ENCODE data around the gene ABHD12.

ABHD12 gene

DNA sequence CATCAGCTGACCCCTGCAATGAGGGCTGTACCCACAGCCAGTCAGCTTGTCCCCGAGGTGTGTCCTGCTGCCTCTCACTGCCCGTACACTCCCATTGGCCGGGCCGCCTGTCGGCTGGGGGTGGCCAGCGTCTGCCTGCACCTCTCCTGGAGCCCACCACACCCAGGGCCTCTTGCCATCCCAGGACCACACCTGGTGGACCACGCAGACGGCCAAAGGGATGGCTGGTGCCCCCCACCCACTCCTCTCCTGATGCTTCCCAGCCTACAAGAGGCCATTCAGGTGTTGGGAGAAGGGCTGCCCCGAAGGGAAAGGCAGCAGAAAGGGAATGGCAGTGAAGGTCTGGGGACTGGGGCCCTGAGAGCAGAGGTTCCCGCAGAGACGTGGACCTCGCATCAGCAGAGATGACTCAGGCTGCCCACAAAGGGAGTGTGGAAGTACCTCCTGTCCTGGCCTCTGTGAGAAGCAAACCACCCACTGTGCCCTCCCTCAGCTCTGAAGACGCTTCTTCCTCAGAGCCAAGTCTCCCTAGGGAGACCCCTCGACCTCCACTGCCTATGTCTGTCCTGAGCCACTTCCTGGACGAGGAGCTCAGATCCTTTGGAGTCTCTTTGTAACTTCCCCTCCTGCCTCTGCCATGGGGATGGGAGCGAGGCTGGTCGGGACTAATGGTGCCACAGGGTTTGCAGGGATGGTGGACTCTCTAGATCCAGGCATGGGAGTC lies 81.8 kb downstream of the ABHD12 start:
- DNase-seq (ENCODE audit: low read depth, low spot score), result peak; percentile 68

DNA sequence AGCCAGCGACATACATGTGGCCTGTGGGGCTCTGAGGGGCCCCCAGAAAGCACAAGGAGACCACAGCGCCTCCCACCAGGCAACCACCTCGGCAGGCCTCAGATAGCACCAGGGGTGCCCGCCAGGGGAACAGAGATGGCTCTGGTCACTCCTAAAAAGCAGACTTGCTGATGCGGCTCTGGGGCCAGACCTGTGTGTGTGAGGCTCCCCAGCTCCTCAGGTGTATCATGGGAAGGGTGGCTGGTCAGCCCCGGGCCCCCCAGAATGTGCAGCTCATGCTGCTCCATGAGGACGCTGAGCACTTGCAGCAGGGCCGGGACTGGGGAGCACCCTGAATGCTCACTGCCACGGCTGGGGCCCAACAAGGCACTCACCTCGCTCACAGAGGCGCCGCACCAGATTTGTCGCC lies 82.5 kb downstream of the ABHD12 start:
- no peak for DNase-seq (ENCODE audit: low read depth, low spot score)

DNA sequence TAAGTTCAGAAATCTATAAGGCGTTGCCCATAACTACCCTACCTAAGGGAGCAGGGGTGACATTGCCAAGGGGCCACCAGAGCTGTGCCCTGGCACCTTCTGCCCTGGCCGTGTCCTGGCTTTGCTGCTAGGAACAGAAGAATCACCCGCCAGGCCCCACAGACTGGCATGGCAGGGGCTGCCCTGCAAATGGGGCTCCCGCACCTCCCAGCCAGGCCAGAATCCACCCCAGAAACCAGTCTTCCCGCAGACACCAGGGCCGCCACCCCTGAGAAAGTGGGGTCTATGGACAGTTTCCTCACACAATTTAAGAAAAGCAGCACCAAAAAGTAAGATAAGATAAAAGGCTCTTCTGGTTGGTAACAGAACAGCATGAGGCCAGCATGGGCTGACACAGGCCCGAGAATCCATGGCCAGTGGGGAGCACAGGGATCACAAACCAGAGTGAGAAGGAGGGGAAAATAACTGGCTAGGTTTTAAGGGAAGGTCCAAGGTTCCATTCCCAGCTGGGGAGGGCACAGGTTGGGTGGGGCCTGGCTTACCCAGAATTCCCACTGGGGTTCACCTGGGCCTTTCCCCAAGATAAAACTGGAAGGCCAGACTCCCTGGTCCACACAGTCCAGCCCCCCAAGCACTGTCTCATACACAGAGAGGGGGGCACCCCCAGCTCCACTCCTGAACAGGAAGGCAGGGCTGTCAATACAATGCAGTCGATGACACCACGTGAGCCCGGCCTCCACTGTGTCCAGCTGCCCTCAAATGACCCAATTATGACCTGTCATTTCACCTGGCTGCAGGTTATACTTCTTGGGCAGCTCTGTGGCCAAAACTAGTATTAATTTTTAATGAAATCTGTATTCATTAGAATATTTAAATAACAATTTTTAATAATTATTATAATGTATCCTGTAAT lies 83.4 kb downstream of the ABHD12 start:
- no peak for DNase-seq (ENCODE audit: low read depth, low spot score)

DNA sequence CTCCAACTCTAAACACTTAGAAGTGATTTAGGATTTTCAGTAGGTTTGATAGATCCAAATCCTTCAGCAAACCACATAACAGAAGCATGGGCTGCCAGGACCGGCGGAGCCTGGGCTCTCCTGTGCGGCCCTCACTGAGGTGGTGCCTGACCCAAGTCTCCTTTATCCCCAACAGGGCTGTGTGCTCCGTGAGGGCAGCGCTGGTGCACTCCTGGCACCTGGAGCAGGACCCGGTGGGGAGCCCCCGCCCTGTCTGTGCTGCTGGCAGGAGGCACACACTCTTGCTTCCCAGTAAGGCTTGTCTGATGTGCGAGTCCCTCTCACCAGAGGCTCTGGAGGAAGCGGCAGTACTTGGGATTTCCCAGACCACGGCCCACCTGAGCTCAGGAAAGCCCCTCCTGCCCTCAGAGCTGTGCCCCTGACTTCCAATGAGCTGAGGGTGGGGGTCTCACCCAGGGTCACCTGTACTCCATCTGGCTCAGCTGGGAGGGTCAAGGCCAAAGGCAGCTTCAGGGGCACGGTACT lies 86.5 kb downstream of the ABHD12 start:
- DNase-seq (ENCODE audit: low read depth, low spot score), result no peak

DNA sequence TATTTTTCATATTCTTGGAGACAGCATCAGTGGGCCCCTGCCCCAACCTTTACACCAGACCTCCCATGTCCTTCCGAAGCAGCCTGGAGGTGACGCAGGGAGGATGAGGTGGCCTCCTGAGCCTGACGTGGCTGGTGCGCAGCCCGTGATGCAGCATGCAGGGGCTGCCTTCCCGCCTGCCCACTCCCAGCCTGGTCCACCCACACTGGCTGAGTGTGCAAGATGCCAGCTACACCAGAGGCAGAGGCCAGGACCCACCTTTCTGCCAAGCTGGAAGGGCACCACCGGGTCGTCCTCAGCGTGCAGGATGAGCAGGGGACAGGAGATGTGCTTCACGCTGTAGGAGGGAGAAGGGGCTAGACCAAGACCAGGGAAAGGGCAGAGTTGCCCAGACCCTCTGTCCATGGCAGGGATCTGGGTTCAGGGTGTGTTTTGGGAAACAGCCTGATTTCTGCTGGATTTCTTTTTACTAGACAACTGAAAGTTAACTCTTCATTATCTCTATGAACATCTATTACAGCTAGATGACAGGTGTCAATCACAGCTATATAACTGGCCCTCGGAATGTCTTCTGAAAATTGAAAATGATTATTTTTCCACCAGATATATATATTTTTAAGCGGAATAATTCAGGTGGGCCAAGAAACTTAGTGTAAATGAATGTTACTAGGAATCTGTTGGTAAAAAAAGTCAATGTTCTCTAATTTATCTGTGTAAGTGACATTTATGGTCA lies 87.2 kb downstream of the ABHD12 start:
- no peak for DNase-seq (ENCODE audit: low read depth, low spot score)

DNA sequence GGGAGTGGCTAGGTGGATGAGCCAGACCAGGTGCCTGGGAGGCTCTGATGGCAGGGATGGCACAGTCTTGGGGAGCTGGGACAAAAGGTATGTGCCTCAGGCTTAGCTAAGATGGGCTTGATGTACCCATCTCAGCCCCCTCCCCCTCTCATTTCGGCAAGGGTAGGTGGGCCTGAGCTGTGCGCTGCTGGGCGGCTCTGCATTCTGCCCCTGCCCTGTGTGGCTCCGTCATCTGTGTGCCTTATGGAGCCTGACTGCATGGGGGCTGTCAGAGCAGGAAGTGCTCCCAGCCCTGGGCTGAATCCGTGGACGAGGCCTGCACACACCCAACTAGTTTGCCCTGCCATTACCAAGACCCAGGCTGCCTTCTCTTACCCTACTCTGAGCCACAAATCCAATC lies 88.0 kb downstream of the ABHD12 start:
- no peak for DNase-seq (ENCODE audit: low read depth, low spot score)

DNA sequence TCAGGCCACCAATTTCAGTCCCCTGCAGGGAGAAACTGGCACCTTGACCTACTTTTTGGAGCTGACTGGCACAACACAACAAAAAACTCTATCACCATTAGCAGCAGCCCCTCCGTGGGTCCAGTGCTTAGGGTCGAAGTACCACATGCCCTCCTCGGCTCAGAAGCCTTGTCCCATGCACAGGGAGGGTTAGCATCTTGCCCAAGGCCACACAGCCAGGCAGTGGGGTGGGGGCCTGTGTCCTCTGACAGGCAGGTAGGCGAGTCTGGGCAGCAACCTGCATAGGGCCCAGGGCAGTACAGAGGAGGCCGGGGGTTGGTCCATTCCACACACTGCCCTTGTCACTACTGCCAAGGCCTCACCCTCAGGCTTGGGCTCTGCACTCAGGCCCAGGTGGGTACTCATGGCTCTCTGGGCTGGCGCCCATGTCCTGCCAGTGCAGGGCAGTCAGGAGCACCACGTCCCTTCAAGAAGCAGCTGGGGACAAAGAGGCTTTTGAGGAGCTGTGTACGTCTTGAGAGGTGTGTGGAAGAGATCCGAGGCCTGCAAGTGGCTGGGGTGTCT lies 89.2 kb downstream of the ABHD12 start:
- DNase-seq (ENCODE audit: low read depth, low spot score), result no peak

DNA sequence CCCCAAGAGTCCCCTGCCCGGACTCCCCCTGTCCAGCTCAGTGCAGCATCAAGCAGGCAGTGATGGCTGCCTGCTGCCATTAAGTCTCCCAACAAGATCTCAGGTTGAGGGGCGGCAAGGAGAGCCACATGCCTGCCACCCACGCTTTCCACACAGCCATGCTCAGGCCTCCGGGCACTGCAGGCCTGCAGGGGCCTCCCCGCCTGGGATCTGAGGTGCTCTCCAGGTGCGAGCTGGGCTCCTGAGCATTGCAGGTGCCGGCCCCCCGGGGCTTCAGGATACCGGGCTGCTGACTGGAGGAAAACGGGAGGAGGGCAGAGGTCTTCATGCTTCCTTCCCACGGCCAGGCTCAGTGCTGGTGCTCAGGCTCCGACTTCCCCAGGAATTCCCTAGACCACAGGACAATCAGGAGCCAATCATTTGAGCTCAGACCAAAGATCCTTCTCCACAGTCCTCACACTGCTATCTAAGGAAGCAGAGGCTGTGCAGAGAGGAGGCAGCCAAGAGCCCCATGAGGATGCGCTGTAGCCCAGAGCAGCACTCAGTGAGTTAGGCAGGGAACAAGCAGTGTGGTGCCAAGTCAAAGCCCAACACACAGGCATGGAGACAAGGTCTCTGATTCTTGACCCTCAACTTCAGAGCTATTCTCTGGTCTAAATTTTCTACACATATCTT lies 90.0 kb downstream of the ABHD12 start:
- DNase-seq (ENCODE audit: low read depth, low spot score), result no peak

DNA sequence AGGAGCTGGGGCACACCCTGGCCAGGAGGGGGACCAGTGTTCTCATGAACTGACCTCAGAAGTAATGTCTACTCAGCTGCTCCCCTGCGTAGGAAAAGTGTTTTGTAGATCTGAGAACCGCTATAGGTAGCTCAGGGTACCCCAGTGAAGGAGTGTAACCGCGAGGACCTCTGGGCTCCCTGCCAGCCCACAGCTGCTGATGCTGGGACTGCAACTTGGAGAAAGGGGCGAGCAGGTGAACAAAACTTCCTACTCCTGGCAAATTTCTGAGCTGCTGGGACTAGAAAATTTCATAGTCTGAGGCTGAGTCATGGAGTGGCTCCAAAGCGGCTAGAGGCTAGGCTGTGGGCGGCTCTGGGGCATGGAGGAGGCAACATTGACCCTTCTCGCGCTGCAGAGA lies 90.8 kb downstream of the ABHD12 start:
- DNase-seq (ENCODE audit: low read depth, low spot score), result peak; percentile 75

DNA sequence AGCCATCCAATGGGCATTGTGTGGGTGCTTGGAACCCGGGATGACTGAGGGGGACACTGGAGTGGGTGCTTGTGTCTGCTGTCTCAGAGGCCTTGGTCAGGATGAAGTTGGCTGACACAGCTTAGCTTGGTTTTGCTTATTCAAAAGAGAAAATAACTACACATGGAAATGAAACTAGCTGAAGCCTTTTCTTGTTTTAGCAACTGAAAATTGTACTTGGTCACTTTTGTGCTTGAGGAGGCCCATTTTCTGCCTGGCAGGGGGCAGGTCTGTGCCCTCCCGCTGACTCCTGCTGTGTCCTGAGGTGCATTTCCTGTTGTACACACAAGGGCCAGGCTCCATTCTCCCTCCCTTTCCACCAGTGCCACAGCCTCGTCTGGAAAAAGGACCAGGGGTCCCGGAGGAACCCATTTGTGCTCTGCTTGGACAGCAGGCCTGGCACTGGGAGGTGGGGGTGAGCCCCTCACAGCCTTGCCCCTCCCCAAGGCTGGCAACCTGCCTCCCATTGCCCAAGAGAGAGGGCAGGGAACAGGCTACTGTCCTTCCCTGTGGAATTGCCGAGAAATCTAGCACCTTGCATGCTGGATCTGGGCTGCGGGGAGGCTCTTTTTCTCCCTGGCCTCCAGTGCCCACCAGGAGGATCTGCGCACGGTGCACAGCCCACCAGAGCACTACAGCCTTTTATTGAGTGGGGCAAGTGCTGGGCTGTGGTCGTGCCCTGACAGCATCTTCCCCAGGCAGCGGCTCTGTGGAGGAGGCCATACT lies 93.3 kb downstream of the ABHD12 start:
- DNase-seq (ENCODE audit: low read depth, low spot score), result no peak

DNA sequence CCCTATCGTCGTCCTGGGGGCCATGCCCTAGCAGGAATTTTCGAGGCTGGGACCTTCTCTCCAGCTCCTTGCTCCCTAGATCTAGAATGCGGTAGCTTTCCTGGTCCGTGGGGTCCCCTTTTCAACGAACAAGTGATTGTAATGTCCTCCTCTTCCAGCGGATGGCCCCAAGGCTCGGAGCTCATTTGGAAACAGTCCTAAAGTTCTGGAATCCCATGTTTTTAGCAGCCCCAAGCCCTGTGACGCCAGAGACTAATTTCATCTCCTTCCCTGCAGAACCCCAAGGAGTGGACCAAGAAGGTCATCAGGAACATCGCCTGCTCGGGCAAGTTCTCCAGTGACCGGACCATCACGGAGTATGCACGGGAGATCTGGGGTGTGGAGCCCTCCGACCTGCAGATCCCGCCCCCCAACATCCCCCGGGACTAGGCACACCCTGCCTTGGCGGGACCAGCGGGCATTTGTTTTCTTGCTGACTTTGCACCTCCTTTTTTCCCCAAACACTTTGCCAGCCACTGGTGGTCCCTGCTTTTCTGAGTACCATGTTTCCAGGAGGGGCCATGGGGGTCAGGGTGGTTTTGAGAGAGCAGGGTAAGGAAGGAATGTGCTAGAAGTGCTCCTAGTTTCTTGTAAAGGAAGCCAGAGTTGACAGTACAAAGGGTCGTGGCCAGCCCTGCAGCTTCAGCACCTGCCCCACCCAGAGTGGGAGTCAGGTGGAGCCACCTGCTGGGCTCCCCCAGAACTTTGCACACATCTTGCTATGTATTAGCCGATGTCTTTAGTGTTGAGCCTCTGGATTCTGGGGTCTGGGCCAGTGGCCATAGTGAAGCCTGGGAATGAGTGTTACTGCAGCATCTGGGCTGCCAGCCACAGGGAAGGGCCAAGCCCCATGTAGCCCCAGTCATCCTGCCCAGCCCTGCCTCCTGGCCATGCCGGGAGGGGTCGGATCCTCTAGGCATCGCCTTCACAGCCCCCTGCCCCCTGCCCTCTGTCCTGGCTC lies 94.2 kb downstream of the ABHD12 start:
- DNase-seq (ENCODE audit: low read depth, low spot score), result peak; percentile 44

DNA sequence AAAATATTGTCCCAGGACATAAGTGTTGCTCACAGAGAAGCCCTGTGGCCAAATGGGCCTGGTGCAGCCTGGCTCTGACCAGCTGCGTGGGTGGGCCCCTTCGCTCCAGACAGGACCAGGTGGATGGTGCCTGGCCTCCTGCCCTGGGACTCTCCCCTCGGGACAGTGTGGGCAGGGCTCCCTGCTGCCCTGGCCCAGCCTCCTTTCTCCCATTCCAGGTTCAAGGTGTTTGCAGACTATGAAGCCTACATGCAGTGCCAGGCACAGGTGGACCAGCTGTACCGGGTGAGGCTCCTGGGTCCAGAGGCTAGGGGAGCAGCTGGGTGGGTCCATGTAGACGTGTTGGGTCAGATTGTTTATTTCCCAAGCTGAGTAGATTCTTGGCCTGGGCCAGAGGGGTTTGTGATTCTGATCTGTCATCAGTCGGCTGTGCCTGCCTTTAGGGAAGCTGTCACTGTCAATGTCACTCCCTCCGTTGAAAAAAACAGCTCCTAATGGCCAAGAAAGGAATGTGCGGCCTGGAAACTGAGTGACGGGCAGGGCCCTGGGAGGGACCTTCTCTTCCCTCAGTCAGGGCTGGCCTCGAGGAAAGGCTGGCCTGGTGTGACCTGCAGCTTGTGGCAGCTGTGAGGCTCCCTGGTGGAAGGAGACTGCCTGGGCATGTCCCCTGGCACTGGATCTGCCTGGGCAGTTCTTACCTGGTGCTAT lies 95.1 kb downstream of the ABHD12 start:
- DNase-seq (ENCODE audit: low read depth, low spot score), result no peak

DNA sequence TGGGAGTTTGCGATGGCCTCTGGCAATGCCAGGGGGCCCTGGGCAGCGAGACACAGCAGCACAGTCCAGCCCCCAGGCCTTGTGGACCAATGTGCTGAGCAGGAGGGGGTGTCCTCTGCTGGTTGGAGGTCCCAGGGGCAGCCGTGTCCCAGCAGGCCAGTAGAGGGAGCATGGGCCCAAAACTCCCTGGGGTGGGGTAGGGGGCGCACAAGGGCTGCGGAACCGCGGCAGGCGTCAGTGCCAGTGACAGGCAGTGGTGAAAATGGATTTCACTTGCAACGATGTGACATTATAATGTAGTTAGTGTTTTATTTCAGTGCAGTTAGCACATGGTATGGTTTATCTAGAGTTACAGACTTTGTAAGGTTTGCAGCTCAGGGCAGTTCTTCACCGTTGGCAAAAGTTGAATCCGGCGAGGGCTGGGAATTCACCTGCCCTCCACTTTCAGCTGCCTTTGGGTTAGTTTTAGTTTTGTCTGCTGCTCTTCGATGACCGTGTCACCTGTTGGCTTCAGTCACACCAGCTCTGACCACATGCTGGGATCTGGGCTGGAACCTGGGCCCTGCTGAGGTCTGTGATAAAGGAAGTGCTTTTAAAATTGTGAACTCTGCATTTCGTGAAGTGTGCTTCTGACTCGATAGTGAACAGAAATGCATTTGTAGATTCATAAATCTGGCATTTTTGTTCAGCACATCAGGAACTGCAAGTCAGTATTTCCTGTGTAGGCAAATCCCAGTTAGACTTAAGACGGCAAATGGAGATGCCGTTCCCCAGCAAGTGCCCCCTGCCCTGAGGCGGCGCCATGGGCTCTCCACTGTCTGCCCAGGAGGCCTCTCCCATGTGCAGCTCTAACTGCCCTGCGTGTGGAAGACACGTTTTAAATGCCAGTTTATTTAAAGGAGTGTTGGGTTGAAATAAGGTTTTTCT lies 95.9 kb downstream of the ABHD12 start:
- DNase-seq (ENCODE audit: low read depth, low spot score), result peak; percentile 80

DNA sequence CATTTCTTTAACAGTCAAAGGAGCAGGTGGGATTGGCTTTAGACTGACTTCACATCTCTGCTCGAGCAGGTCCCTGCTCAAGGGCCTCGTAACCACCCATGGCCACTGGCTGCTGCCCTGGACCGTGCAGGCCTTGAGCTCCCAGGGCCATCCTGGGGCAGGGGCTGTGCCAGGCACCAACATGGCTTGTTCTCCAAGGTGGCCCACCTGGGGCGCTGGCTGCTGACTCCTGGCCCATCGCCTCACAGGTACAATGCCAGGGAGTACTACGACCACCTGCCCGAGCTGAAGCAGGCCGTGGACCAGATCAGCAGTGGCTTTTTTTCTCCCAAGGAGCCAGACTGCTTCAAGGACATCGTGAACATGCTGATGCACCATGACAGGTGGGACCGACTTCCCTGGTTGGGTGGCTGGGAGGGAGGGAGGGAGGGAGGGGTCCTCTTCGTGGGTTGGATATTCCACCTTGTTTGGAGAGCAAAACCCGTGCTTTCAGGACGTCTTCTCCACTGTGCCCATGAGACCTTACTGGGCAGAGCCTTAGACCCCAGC lies 96.7 kb downstream of the ABHD12 start:
- no peak for DNase-seq (ENCODE audit: low read depth, low spot score)

DNA sequence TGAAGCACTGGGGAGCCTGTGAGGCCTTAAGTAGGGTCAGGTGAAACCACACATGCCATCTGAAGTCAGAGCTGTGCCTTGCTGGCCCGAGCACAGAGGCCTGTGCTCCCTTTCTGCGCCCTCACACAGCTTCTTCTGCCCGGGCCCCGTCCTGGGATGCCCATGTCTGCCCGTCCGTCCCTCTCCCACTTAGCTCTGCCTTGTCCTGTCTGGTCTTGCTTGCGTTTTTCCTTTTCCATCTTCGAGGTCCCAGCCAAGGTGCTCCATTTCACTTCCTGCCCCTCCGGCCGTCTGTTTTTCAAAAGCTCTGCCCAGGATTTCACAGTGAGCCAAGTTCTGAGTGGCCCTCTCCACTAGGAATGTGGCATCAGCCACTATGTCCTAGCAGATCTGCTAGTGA lies 97.1 kb downstream of the ABHD12 start:
- no peak for DNase-seq (ENCODE audit: low read depth, low spot score)

DNA sequence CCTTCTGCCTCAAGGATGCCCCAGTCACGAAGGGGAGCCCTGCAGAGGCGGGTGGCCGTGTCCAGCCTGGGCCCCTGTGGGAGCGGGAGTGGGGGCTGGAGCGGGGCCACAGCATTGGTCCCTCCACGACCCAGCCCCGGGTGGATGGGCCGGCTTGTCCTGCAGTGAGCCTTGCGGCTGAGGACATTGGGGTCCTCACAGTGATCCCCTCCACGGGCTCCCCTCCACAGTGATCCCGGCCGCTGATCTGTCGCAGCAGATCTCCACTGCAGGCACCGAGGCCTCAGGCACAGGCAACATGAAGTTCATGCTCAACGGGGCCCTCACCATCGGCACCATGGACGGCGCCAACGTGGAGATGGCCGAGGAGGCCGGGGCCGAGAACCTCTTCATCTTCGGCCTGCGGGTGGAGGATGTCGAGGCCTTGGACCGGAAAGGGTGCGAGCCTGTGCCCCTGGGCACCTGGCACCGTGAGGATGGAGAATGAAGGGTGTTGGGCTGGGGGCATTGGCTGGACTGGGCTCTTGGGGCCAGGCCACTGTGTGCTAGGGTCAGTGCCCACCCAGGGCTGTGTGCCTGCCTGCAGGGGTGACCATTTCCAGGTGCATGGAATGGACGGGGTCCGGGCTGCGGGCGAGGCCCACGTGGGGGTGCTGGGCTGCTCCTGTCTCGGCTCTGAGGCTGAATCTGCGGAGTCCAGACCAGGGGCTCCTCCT lies 98.3 kb downstream of the ABHD12 start:
- DNase-seq (ENCODE audit: low read depth, low spot score), result no peak
